Esophagus mucosa (tissue), 1 donor: ENCODE results near the gene GPR160. TPM values are rescaled to one million over a fixed set of nuclear protein-coding genes. Genes with fewer than 3 reads are reported as not detected.

Experiments used
- ATAC-seq: fragments of 200-7000 bp; cut with Tn5 transposase; one replicate; pipeline ENCODE4 v1.9.1; 2020
- total RNA-seq: library from RNA; stranded (reverse); gene quantifications from one replicate; pipeline ENCODE4 v1.2.4, GENCODE V29; 2023
- donor health status: DM: yes; HTN: yes; CAD: no.

Gene GPR160
- total RNA-seq, 1 donor from 2014 or later = 1.4 TPM

GRCh38 chr3:170033489-170033888 is 4.3 kb upstream of the GPR160 start:
- peak; percentile 25 for ATAC-seq

GRCh38 chr3:170038434-170039110 is 777 bp downstream of the GPR160 start:
- ATAC-seq = peak; percentile 15

- ATAC-seq = no peak
These were observed 2.6 kb downstream of the GPR160 start for GRCh38 chr3:170040418-170040817.

GRCh38 chr3:170043506-170043905 is 5.7 kb downstream of the GPR160 start:
- no peak for ATAC-seq

GRCh38 chr3:170044271-170044670 is 6.5 kb downstream of the GPR160 start:
- no peak for ATAC-seq

GRCh38 chr3:170044795-170045244 is 7.0 kb downstream of the GPR160 start:
- peak; percentile 31 for ATAC-seq

GRCh38 chr3:170046269-170047132 is 8.7 kb downstream of the GPR160 start:
- no peak for ATAC-seq

GRCh38 chr3:170047133-170047404 is 9.3 kb downstream of the GPR160 start:
- ATAC-seq = no peak

GRCh38 chr3:170049146-170050000 is 11.6 kb downstream of the GPR160 start:
- peak; percentile 52 for ATAC-seq

GRCh38 chr3:170050753-170051152 is 13.0 kb downstream of the GPR160 start:
- ATAC-seq = no peak

- ATAC-seq = no peak
These were observed 14.6 kb downstream of the GPR160 start for GRCh38 chr3:170052398-170052797.

GRCh38 chr3:170054204-170054603 is 16.4 kb downstream of the GPR160 start:
- no peak for ATAC-seq

- no peak for ATAC-seq
These were observed 17.4 kb downstream of the GPR160 start for GRCh38 chr3:170055209-170055608.

GRCh38 chr3:170056710-170057454 is 19.1 kb downstream of the GPR160 start:
- no peak for ATAC-seq

GRCh38 chr3:170057550-170057949 is 19.8 kb downstream of the GPR160 start:
- no peak for ATAC-seq

GRCh38 chr3:170058127-170058526 is 20.3 kb downstream of the GPR160 start:
- ATAC-seq = no peak

- ATAC-seq = no peak
These were observed 21.7 kb downstream of the GPR160 start for GRCh38 chr3:170059447-170059846.

GRCh38 chr3:170062068-170062467 is 24.3 kb downstream of the GPR160 start:
- no peak for ATAC-seq

- no peak for ATAC-seq
These were observed 25.0 kb downstream of the GPR160 start for GRCh38 chr3:170062769-170063168.

- ATAC-seq = no peak
These were observed 25.9 kb downstream of the GPR160 start for GRCh38 chr3:170063691-170064090.

GRCh38 chr3:170064108-170064507 is 26.3 kb downstream of the GPR160 start:
- no peak for ATAC-seq

GRCh38 chr3:170075441-170076091 is 37.8 kb downstream of the GPR160 start:
- ATAC-seq = no peak
